SK-N-DZ (cell line): ENCODE results near the gene PIK3C2G. TPM values are rescaled to one million over a fixed set of nuclear protein-coding genes. Genes with fewer than 3 reads are reported as not detected.
"Not testable (repeated sequence)": the region's sequence is repeated elsewhere in the genome, so short reads cannot be mapped to it uniquely, and the experiment has no call there.

Source experiments
- DNase-seq: peaks from one replicate; pipeline ENCODE4 v3.0.0-alpha.2; 2015; ENCODE audit warnings: low spot score
- polyA plus RNA-seq, 2 experiments: library from polyadenylated mRNA; depleted of rRNA; stranded (reverse); fragments of >200 nt; gene quantifications; 2 replicates each; pipeline ENCODE4 v1.2.3, GENCODE V29; 2014

PIK3C2G gene
- polyA plus RNA-seq (2014; cell fraction: cytosol; rRNA removed), result not detected in 2 replicates
- not detected in 2 replicates for polyA plus RNA-seq (2014; cell fraction: nucleus; rRNA removed)

- no peak for DNase-seq
Observed at GRCh38 chr12:18261273-18261672, at the start of gene PIK3C2G. TSS of gene PIK3C2G (plus strand) at chr12:18261518. CDS start at chr12:18282082, 20,564 bp downstream.

- DNase-seq, result no peak
Observed at GRCh38 chr12:18217966-18218365, 43.4 kb upstream of the PIK3C2G start.

DNA sequence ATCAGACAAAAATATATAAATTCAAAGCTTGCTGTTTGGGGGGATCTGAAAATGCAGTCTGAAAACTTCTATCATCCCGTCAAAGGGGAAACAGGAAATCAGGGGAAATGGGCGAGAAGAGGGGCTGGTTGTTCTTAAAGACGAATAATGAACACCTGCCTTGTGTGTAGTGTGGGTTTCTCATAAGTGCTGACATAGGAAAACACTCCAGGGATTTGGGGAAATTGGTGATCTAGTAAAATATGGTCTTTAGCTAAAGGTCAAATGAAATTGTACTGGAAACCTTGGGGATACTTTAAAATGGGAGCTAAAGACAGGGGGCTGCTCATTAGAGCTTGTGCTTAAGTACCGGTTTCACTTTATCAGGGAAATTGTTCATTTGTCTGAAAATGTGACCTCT, 39.6 kb upstream of the PIK3C2G start:
- DNase-seq, result no peak

- DNase-seq, result no peak
Observed at GRCh38 chr12:18222699-18223098, 38.6 kb upstream of the PIK3C2G start.

- DNase-seq, result peak; percentile 15
Observed at GRCh38 chr12:18224745-18225144, 36.6 kb upstream of the PIK3C2G start.

GRCh38 chr12:18239526-18239925, 21.8 kb upstream of the PIK3C2G start:
- DNase-seq, result no peak

DNA sequence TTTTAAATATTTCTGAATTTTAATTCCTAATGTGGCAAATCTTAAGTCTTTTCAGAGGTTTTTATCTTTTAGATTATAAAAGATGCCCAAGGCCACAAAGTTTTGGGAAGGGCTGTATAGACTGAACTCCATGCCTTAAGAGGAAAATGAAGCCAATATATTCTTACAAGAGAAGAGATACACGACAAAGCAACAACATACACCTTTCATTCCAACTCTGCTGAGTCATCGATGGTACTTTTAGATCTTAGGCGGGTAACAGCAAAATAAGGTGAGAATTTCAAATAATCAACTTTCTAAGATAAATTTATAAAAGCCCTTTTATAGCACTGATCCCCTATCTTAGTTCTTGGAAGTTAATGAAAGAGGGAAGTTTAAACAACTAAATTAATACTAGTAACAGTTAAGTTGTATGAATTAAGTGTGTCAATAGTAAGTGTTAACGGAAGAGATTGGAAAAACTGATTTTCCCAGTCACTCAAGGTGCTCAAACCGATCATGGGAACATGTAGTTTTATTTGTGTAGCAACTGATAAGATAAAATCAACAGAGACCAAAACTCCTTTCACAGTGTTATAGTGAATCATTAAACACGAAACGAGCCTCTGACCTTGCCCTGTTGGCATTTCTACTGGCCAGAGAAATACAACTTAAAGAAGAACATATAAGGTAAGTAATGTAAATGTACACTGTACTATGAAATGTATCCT, 18.8 kb upstream of the PIK3C2G start:
- DNase-seq, result no peak

- no peak for DNase-seq
Observed at GRCh38 chr12:18243238-18243637, 18.1 kb upstream of the PIK3C2G start.

DNA sequence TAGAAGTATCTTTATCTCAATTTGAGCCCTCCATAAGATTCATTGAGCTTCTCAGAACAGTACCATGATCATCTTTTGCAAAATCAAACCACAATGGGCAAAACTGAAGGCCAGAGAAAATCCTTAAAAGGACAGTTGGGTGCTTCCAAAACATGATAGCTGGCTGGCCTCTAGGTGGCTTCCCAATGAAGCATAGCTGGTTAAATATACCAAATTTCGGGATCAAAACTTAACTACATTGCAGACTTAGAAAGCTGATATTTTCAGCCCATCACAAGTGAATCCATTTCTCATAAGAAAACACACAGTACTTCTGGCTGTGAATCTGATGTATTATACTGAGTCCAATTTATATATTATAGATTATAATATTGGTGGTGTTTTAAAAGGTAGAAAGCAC, 15.3 kb upstream of the PIK3C2G start:
- no peak for DNase-seq

DNA sequence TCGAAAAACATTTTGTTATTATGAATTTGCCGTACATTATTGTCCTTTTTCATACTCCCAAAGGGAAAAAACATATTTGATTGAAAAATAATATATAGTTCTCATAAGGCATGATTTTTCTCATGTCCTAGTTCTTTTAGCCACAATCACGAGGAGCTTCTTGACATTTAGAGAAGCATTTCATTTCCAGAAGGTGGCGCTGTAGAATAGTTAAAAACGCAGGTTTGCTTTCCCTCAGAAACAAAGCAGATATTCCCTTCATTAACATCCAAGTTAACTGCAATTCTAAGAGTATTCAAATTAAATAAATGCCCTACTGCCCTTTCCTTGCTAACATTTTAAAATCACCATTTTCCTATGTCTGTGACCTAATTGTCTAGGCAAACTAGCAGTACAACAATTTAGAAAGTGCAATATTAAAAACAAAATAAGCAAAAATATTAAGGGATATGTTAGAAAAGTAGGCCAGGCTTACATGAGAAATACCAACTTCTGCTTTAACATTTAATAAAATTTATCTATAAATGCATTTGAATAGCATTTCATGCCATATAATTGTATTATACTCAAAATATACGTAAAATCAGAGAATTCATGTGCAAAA, 10.9 kb upstream of the PIK3C2G start:
- DNase-seq, result peak; percentile 78

GRCh38 chr12:18254081-18254480, 7.2 kb upstream of the PIK3C2G start:
- DNase-seq, result no peak

GRCh38 chr12:18255004-18255403, 6.3 kb upstream of the PIK3C2G start:
- not testable (repeated sequence) for DNase-seq

- no peak for DNase-seq
Observed at GRCh38 chr12:18257251-18257650, 4.1 kb upstream of the PIK3C2G start.

DNA sequence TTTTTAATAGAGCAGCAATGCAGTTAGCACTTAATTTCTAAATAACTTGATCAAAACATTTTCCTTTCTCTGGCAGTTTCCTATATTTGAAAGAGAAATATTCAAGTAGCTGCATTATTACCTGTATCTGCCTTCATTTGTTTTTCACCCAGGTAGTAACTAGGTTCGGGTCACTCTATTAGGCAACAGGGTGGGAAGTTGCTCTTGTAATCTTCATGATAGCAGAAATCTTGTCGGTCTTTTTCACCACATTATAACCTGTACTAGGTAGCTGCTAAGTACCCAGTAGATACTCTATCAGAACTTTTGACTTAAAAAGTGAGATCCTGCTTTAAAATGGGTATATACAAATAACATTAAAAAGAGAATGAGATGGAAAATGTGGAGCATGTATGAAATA, 2.4 kb upstream of the PIK3C2G start:
- no peak for DNase-seq

GRCh38 chr12:18259906-18260682, 1.2 kb upstream of the PIK3C2G start:
- DNase-seq, result no peak

- no peak for DNase-seq
Observed at GRCh38 chr12:18261906-18262305, 588 bp downstream of the PIK3C2G start.

DNA sequence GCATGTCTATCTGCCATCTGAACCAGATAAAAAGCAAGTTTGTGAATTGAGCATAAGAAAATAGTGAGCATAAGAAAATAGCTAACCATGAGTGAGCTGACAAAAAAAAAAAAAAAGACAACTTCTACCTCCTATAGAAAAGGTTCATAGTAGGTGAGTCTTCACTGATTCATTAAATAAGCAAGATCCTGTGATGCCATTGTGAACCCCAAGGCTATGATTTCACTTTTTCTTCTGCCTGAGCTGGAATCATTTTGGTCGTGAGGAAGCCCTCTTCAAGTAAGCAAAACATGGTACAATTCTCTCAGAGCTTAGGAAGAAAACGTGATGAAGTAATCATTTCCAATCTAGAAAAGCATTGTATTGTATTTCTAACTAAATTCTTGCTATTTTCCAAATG, 1.2 kb downstream of the PIK3C2G start:
- no peak for DNase-seq

DNA sequence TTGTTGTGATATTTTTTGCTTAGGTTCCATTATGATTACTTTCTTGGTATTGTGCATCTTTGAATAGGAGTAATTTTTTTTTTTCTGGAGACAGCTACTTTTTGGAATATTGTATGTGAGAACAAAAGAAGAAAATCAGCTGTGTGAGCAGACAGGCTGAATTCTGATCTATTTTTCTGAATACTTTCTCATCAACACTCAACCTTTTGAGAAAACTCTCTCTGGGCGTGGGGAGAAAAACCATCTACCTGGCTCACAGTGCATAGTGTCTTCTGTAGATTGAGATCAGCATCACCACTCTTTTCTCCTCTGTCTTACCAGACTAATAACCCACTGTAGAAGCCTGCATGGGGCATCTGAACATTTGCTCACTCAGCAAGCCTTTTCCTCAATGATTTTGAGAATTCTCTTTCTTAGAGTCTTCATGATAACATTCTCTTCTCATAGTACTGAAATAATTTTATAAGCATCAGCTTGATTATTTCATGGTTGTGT, 3.3 kb downstream of the PIK3C2G start:
- DNase-seq, result no peak

DNA sequence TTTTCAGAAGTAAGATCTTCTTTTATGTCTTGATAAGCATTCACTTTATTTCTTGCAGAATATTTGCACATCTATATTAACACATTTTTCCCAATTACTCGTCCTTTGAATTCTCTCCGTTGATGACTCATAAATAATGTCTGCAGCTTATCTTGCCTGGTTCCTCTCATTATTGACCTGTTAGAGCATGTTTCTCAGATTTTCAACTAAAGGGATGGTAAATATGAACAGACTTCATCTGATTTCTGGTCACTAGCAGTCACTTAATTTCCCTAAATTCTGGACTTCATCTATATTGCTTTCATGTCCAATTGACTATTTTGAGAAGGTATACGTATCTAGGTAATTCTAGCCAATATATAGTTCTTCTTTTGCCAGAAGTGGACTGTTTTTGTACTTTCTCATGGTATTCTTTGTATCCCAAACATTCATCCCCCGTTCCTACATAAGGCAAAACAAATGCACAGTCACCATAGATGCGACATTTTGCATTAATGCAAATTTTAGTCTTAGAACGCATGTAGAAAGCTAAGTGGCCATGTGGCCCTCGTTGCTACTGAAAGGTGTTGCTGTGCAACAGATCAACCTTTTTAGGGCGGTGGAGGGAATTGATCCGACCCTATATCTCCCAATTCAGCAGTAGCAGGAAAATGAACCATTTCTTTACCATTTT, 6.2 kb downstream of the PIK3C2G start:
- no peak for DNase-seq

DNA sequence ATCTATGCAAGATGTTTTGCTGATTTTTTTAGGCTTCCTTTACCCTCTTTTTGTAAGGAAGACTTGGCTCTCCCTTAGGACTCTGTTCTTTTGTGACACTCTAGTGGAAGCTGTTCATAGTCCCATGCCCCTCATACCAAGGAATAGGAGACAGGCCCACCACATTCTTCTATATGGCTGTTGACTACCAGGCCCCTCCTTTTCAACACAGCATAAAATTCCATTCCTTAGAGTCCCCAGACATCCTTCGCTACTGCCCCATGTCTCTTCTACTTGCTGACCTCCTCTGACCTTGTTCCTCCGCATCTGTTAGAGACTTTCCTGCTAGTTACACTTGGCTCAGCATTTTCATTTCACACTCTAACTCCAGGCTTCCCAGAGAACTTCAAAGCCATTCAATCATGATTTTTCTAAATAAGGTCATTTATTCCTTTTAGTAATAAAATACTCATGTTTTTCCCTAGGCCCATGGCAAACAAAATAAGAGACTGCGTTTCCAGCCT, 9.7 kb downstream of the PIK3C2G start:
- no peak for DNase-seq

DNA sequence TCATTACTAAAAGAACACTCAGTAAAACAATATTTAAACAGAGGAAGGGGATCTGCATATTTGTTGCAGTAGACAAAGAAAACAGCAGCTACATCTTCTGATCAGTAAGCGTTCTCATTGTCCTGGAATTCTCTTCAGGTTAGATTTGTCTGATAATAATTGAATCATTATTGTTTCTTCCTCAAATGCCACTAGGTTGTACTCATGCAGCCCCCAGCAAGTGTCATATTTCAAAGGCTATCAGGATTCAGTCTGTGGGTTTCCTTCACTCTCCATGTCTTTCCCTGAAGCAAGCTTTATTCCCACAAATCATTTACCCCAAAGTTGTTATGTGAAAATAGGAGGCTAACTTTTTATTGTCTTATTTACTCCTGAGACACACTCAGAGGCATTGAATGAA, 14.7 kb downstream of the PIK3C2G start:
- no peak for DNase-seq

DNA sequence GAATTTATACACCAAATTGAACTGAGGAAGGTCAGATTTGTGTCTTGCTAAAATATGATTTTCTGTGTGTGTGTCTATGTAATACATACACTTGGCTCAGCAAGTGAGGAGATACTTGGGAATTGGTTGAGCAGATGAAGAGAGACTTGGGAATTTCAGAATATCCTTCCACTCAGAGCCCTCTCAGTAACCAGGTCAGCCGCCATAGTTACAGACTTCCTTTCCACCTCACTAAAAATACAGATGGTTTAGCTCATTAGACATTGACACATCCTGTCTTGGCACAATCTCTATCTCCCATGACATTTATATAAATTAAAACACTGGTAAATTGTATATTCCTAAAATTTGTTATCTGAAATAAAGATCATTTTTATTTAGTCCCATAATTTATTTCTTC, 15.9 kb downstream of the PIK3C2G start:
- no peak for DNase-seq
